HepG2 (cell line): ENCODE results near the gene CTRL. TPM values are rescaled to one million over a fixed set of nuclear protein-coding genes. Genes with fewer than 3 reads are reported as not detected.

Source experiments
- ATAC-seq: fragments of 200-7000 bp; cut with Tn5 transposase; 3 replicates; pipeline ENCODE4 v1.9.1; 2020; ENCODE audit warnings: mild to moderate bottlenecking, moderate library complexity
- BruUV-seq: library from RNA; stranded (reverse); fragments of 400-500 nt; replicated peaks from 2 replicates; lab custom pipeline; 2021; lab: Mats Ljungman, UMichigan
- CTCF ChIA-PET: fragments of 300-600 bp; formaldehyde crosslinking; extraction: SDS; loops from one replicate; lab custom pipeline; 2021; ENCODE audit warnings: low total read pairs, inconsistent platforms, low intra/inter-chr PET ratio; lab: Yijun Ruan, JAX
- POLR2A ChIA-PET: fragments of 350-600 bp; sonication (Branson Sonifier 250); formaldehyde crosslinking; loops from one replicate; lab custom pipeline; 2020; ENCODE audit warnings: antibody characterized with exemption, inconsistent platforms; lab: Yijun Ruan, JAX
- DNase-seq: peaks from one replicate; pipeline ENCODE4 v3.0.0-alpha.2; 2015; ENCODE audit warnings: low spot score
- FAIRE-seq: peaks from 3 replicates; lab custom pipeline; 2011; peaks lifted over from hg19 to GRCh38; lab: Jason Lieb, UNC
- H2AFZ ChIP-seq: one replicate; pipeline ENCODE4 v1.6.1; 2011; ENCODE audit warnings: low read length, inconsistent platforms
- H3K27ac ChIP-seq: fragments of 300-600 bp; 3 replicates; pipeline ENCODE4 v1.8.0; 2011; ENCODE audit warnings: mixed run types, mild to moderate bottlenecking, mixed read lengths, low read length, inconsistent platforms; ENCODE audit not compliant: insufficient read depth; ENCODE audit errors: extremely low read length
- H3K27me3 ChIP-seq, 2 experiments: fragments of 200-600 bp in 1 of 2; 2 replicates in 1 of 2; 3 replicates in 1 of 2; pipeline versions ENCODE4 v1.6.0 to v1.8.0; 2011; ENCODE audit warnings: low read length in 2 of 2, mild to moderate bottlenecking in 2 of 2, moderate library complexity in 2 of 2, inconsistent platforms in 1 of 2; ENCODE audit not compliant: insufficient read depth in 2 of 2, control insufficient read depth in 1 of 2
- H3K36me3 ChIP-seq, 2 experiments: fragments of 200-600 bp in 1 of 2; replicated peaks in 1 of 2; 2 replicates in 1 of 2; 3 replicates in 1 of 2; pipeline versions ENCODE4 v1.5.1 to v1.8.0; 2011; ENCODE audit warnings: low read length in 2 of 2, inconsistent platforms in 1 of 2; ENCODE audit not compliant: insufficient read depth in 2 of 2, control insufficient read depth in 1 of 2
- H3K4me1 ChIP-seq: 2 replicates; pipeline ENCODE4 v1.5.1; 2012; ENCODE audit warnings: low read length, inconsistent platforms; ENCODE audit not compliant: insufficient read depth
- H3K4me2 ChIP-seq: 2 replicates; pipeline ENCODE4 v1.6.0; 2011; ENCODE audit warnings: low read depth, low read length, inconsistent platforms
- H3K4me3 ChIP-seq, 3 experiments: fragments of 200-600 bp in 1 of 3; sonication (generic), shearing (Covaris generic) in 1 of 3; replicated peaks in 1 of 3; 2 replicates each; pipeline ENCODE4 v1.5.1; 2011 to 2016; ENCODE audit warnings: low read length in 3 of 3, inconsistent platforms in 2 of 3, low read depth in 2 of 3, mild to moderate bottlenecking in 2 of 3, control low read depth in 1 of 3, mixed read lengths in 1 of 3; ENCODE audit not compliant: insufficient read depth in 1 of 3
- H3K79me2 ChIP-seq: one replicate; pipeline ENCODE4 v1.6.1; 2011; ENCODE audit warnings: low read length, inconsistent platforms; ENCODE audit not compliant: insufficient read depth
- H3K9ac ChIP-seq: 2 replicates; pipeline ENCODE4 v1.6.0; 2011; ENCODE audit warnings: mild to moderate bottlenecking, low read depth, low read length, inconsistent platforms; ENCODE audit not compliant: insufficient read depth
- H3K9me3 ChIP-seq: 2 replicates; pipeline ENCODE4 v1.5.1; 2012; ENCODE audit warnings: mild to moderate bottlenecking, low read length
- H4K20me1 ChIP-seq: 2 replicates; pipeline ENCODE4 v1.6.0; 2011; ENCODE audit warnings: inconsistent platforms, mild to moderate bottlenecking, low read length, moderate library complexity; ENCODE audit not compliant: insufficient read depth
- DRAP1 ChIP-seq: IDR thresholded peaks from 2 replicates; pipeline ENCODE4 v1.6.1; 2016; ENCODE audit warnings: missing genetic modification reagents, missing compliant biosample characterization
- FOXP4 ChIP-seq: sonication (generic); formaldehyde crosslinking; IDR thresholded peaks from 2 replicates; pipeline ENCODE4 v1.4.0; 2020; ENCODE audit warnings: missing genetic modification reagents
- MNT ChIP-seq: fragments of 450-650 bp; IDR thresholded peaks from 2 replicates; pipeline ENCODE4 v1.6.1; 2016
- NCOR1 ChIP-seq: fragments of 200-600 bp; sonication (generic); IDR thresholded peaks from 2 replicates; pipeline ENCODE4 v1.7.0; 2017; ENCODE audit warnings: antibody characterized with exemption, low read length, borderline replicate concordance
- NR2F2 ChIP-seq: IDR thresholded peaks from 2 replicates; pipeline ENCODE4 v1.6.1; 2012; ENCODE audit warnings: low read depth, inconsistent platforms, borderline replicate concordance
- PITX1 ChIP-seq: sonication (generic); formaldehyde crosslinking; IDR thresholded peaks from 2 replicates; pipeline ENCODE4 v1.5.1; 2020; ENCODE audit warnings: mild to moderate bottlenecking, missing genetic modification reagents
- PTBP1 ChIP-seq: fragments of 200-400 bp; formaldehyde crosslinking; IDR thresholded peaks from 2 replicates; pipeline ENCODE4 v1.6.1; 2018; ENCODE audit warnings: low read length, low read depth; ENCODE audit not compliant: poor library complexity, severe bottlenecking
- SETDB1 ChIP-seq: sonication (generic); formaldehyde crosslinking; IDR thresholded peaks from 2 replicates; pipeline ENCODE4 v1.5.1; 2020; ENCODE audit warnings: missing genetic modification reagents, mild to moderate bottlenecking, borderline replicate concordance
- ZBTB38 ChIP-seq: sonication (generic); formaldehyde crosslinking; IDR thresholded peaks from 2 replicates; pipeline ENCODE4 v1.5.1; 2020; ENCODE audit warnings: mild to moderate bottlenecking, missing genetic modification reagents
- ZNF737 ChIP-seq: sonication (generic); formaldehyde crosslinking; IDR thresholded peaks from 2 replicates; pipeline ENCODE4 v1.5.0; 2020; ENCODE audit warnings: missing genetic modification reagents, mild to moderate bottlenecking, borderline replicate concordance
- ZNF816 ChIP-seq: sonication (generic); formaldehyde crosslinking; IDR thresholded peaks from 2 replicates; pipeline ENCODE4 v1.8.0; 2022; ENCODE audit warnings: missing genetic modification reagents, mild to moderate bottlenecking, borderline replicate concordance
- WGBS: methylation state at CpG from one replicate; pipeline ENCODE4 v1.1.6; 2017; ENCODE audit warnings: low lambda C conversion rate; 5-methylcytosine and 5-hydroxymethylcytosine counted together
- in situ Hi-C: cut with HindIII; loops from 2 replicates; pipeline ENCODE4 v1.10.0; 2017; ENCODE audit warnings: low pct_unique_long_range_greater_than_20kb; ENCODE audit not compliant: extremely low pct_ligation_motif_present
- intact Hi-C: fragments of 100-400 bp; cut with micrococcal nuclease; formaldehyde crosslinking; loops from one replicate; pipeline ENCODE4 v1.10.0; 2022; ENCODE audit not compliant: unreplicated experiment
- polyA plus RNA-seq, 8 experiments: library from polyadenylated mRNA; depleted of rRNA in 3 of 8; stranded (reverse) in 7 of 8; unstranded in 1 of 8; fragments of >200 nt; fragmentation: Illumina TruSeq in 4 of 8; extraction: Trizol in 4 of 8; gene quantifications; 2 replicates each; pipeline versions ENCODE4 v1.2.1 to v1.2.3, GENCODE V29; 2011 to 2016; ENCODE audit warnings: low read depth in 4 of 8, missing spikeins in 1 of 8, mixed read lengths in 1 of 8; ENCODE audit not compliant: insufficient read depth in 1 of 8
- total RNA-seq, 5 experiments: library from RNA; depleted of rRNA; stranded (reverse); fragments of >200 nt; fragmentation: Illumina TruSeq; extraction: Trizol; gene quantifications; 2 replicates each; pipeline ENCODE4 v1.2.3, GENCODE V29; 2016; ENCODE audit warnings: low read depth in 1 of 5
- TF ChIP-seq, protein P1 (sequence below): sonication (generic); formaldehyde crosslinking; IDR thresholded peaks from 2 replicates; pipeline ENCODE4 v1.4.0; 2020; ENCODE audit warnings: mild to moderate bottlenecking, missing genetic modification reagents
- TF ChIP-seq, protein P2 (sequence below): sonication (generic); formaldehyde crosslinking; IDR thresholded peaks from 2 replicates; pipeline ENCODE4 v1.5.0; 2020; ENCODE audit warnings: mild to moderate bottlenecking, missing genetic modification reagents, moderate library complexity

The CTRL gene
- total and polyA plus RNA-seq, 2 of the 13 experiments (the other 11 are each of a cell fraction or from before 2014, with no cell fraction given), result 1.9 to 2.7 TPM

DNA sequence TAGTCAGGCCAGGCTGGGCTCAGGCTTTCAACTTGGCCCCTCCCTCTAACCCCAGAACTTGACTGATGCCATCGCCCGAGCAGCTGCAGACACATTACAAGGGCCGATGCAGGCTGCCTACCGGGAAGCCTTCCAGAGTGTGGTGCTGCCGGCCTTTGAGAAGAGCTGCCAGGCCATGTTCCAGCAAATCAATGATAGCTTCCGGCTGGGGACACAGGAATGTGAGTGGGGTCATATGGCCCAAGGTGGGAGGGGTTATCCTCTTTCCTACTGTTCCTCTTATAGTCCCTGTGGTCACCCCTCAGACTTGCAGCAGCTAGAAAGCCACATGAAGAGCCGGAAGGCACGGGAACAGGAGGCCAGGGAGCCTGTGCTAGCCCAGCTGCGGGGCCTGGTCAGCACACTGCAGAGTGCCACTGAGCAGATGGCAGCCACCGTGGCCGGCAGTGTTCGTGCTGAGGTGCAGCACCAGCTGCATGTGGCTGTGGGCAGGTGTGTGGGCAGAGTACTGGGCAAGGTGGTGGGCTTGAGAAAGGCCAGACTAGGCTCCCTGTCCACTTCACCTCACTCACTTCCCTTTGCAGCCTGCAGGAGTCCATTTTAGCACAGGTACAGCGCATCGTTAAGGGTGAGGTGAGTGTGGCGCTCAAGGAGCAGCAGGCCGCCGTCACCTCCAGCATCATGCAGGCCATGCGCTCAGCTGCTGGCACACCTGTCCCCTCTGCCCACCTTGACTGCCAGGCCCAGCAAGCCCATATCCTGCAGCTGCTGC lies 49.1 kb downstream of the CTRL start:
- ATAC-seq (peak; percentile 3; the same call in 2 of the 3 replicates), DNase-seq (no peak), FAIRE-seq (no peak)
- POLR2A ChIA-PET, result interaction anchor here (1.3 to 3.3 kb wide), 6 partner anchors 10 to 158 kb away, joined by 3 to 22 read pairs (median 7); partner anchors contain the start of genes LCAT, PSKH1 and PSMB10
- H3K4me2 ChIP-seq, result no peak overlapping the region; the same call in 1 of the 2 replicates
- BruUV-seq, result no TSS peak
- no peaks in the 10 kb centered on the region for H3K27me3 ChIP-seq
- no peaks in the 10 kb centered on the region for H4K20me1 ChIP-seq
- WGBS, result 92% methylated on average over 16 of the region's 18 CpGs
- H3K4me3 ChIP-seq, result no peak overlapping the region
- peaks cover 50 to 79% of the 10 kb centered on the region in 2 experiments for H3K36me3 ChIP-seq
- no peak overlapping the region for H2AFZ ChIP-seq
- H3K9ac ChIP-seq, result no peak overlapping the region; the same call in 1 of the 2 replicates
- H3K79me2 ChIP-seq, result no peaks in the 10 kb centered on the region
- H3K4me1 ChIP-seq, result peaks cover 31% of the 10 kb centered on the region
- peak overlapping the region; percentile 36 for H3K27ac ChIP-seq
- in situ Hi-C loops, result loop anchor here (10.0 kb wide), 1 partner anchor 162 kb away; no protein-coding TSS in a partner anchor
- no peaks in the 10 kb centered on the region for H3K9me3 ChIP-seq
- intact Hi-C loops, result loop anchor here (1.0 to 5.0 kb wide), 2 partner anchors 46 to 160 kb away; no protein-coding TSS in a partner anchor
- CTCF ChIA-PET, result interaction anchor here (1.2 to 5.3 kb wide), 6 partner anchors 33 to 182 kb away, joined by 3 to 63 read pairs (median 6); partner anchors contain the start of gene THAP11
- TF ChIP-seq DRAP1 (CRISPR knock-in tag), result no peak
- no peak for TF ChIP-seq NR2F2
- peak; percentile 59; the same call in 1 of the 2 replicates for TF ChIP-seq ZBTB38 (CRISPR knock-in tag)
- no peak for TF ChIP-seq ZNF737
- TF ChIP-seq NCOR1, result no peak
- no peak for TF ChIP-seq ZNF816
- no peak for TF ChIP-seq FOXP4 (CRISPR knock-in tag)
- TF ChIP-seq, protein P1, sequence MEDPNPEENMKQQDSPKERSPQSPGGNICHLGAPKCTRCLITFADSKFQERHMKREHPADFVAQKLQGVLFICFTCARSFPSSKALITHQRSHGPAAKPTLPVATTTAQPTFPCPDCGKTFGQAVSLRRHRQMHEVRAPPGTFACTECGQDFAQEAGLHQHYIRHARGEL, result no peak
- TF ChIP-seq SETDB1 (CRISPR knock-in tag), result no peak
- no peak for TF ChIP-seq PTBP1
- TF ChIP-seq PITX1, result no peak
- TF ChIP-seq MNT, result no peak
- TF ChIP-seq, protein P2, sequence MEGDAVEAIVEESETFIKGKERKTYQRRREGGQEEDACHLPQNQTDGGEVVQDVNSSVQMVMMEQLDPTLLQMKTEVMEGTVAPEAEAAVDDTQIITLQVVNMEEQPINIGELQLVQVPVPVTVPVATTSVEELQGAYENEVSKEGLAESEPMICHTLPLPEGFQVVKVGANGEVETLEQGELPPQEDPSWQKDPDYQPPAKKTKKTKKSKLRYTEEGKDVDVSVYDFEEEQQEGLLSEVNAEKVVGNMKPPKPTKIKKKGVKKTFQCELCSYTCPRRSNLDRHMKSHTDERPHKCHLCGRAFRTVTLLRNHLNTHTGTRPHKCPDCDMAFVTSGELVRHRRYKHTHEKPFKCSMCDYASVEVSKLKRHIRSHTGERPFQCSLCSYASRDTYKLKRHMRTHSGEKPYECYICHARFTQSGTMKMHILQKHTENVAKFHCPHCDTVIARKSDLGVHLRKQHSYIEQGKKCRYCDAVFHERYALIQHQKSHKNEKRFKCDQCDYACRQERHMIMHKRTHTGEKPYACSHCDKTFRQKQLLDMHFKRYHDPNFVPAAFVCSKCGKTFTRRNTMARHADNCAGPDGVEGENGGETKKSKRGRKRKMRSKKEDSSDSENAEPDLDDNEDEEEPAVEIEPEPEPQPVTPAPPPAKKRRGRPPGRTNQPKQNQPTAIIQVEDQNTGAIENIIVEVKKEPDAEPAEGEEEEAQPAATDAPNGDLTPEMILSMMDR (CRISPR knock-in tag), result 0 out of 2 replicates have a peak, but pooled peaks have one; percentile 14
